ENCODE measurements around the gene ENPP1. TPM values are rescaled to one million over a fixed set of nuclear protein-coding genes. Genes with fewer than 3 reads are reported as not detected.

The ENPP1 gene
- total RNA-seq, 1 donor = 16.3 TPM

DNA sequence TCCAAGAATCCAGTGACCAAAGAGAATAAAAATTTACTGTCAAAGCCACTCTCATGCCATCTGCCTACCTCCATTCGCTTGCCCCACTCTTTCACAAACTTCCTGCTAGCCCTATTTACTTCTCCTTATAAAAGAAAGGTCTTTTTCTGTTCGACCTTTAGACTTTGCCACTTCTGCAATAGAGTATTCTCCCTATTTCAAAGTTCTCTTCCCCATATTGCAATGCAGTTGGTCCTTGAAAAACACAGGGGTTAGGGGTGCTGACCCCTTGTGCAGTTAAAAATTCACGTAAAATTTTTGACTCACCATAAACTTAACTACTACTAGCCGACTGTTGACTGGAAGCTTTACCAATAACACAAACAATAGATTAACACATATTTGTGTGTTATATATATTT, 128.3 kb downstream of the ENPP1 start:
- TF ChIP-seq, protein P1, sequence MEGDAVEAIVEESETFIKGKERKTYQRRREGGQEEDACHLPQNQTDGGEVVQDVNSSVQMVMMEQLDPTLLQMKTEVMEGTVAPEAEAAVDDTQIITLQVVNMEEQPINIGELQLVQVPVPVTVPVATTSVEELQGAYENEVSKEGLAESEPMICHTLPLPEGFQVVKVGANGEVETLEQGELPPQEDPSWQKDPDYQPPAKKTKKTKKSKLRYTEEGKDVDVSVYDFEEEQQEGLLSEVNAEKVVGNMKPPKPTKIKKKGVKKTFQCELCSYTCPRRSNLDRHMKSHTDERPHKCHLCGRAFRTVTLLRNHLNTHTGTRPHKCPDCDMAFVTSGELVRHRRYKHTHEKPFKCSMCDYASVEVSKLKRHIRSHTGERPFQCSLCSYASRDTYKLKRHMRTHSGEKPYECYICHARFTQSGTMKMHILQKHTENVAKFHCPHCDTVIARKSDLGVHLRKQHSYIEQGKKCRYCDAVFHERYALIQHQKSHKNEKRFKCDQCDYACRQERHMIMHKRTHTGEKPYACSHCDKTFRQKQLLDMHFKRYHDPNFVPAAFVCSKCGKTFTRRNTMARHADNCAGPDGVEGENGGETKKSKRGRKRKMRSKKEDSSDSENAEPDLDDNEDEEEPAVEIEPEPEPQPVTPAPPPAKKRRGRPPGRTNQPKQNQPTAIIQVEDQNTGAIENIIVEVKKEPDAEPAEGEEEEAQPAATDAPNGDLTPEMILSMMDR (IDR thresholded peaks at IDR 0.05; ENCODE audit: extremely low read depth, low read depth, low read length) = no peak
- Histone ChIP-seq H2AFZ (ENCODE audit: low read length) (no peak overlapping the region), H3K36me3 (ENCODE audit: insufficient read depth, low read length) (no peaks in the 10 kb centered on the region), H4K20me1 (ENCODE audit: insufficient read depth, low read length) (no peaks in the 10 kb centered on the region), H3K27ac (ENCODE audit: low read depth, low read length) (no peak overlapping the region), H3K27me3 (ENCODE audit: insufficient read depth, low read length) (no peaks in the 10 kb centered on the region), H3K9me3 (ENCODE audit: low read depth, low read length) (no peaks in the 10 kb centered on the region), H3K4me1 (ENCODE audit: insufficient read depth, low read length) (peaks cover 22% of the 10 kb centered on the region), H3K4me2 (ENCODE audit: insufficient read depth, low read length) (no peak overlapping the region), H3K79me2 (ENCODE audit: insufficient read depth, low read length) (no peaks in the 10 kb centered on the region), H3K4me3 (ENCODE audit: insufficient read depth, low read length) (no peak overlapping the region)
- peak; percentile 42 for DNase-seq (ENCODE audit: insufficient read length, low spot score, missing footprints)

DNA sequence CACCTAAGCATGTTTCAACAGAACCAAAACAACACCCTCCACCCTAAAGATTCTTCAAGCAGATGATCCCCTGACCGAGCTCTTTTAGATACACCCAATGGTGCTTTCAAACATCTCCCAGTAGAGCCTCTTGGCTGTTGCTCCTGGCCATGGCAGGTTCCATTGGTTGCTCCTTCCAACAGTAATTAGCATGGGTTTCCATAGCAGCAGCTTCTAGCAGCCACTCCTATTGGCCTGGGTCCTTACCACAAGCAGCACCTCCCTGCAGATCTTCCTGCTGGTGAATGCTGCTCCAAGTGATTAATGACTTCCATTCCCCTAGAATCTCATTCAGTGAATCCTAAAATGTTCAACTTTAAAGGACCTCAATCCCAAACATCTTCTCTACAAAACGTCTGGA, 129.4 kb downstream of the ENPP1 start:
- H3K79me2 ChIP-seq (ENCODE audit: insufficient read depth, low read length) = no peaks in the 10 kb centered on the region
- H3K27ac ChIP-seq (ENCODE audit: low read depth, low read length) = no peak overlapping the region
- TF ChIP-seq, protein P1 (IDR thresholded peaks at IDR 0.05; ENCODE audit: extremely low read depth, low read depth, low read length) = no peak
- H3K27me3 ChIP-seq (ENCODE audit: insufficient read depth, low read length) = no peaks in the 10 kb centered on the region
- H3K4me3 ChIP-seq (ENCODE audit: insufficient read depth, low read length) = no peak overlapping the region
- no peak overlapping the region for H2AFZ ChIP-seq (ENCODE audit: low read length)
- DNase-seq (ENCODE audit: insufficient read length, low spot score, missing footprints) = no peak
- peaks cover 22% of the 10 kb centered on the region for H3K4me1 ChIP-seq (ENCODE audit: insufficient read depth, low read length)
- no peak overlapping the region for H3K4me2 ChIP-seq (ENCODE audit: insufficient read depth, low read length)
- H4K20me1 ChIP-seq (ENCODE audit: insufficient read depth, low read length) = no peaks in the 10 kb centered on the region
- H3K9me3 ChIP-seq (ENCODE audit: low read depth, low read length) = no peaks in the 10 kb centered on the region
- no peaks in the 10 kb centered on the region for H3K36me3 ChIP-seq (ENCODE audit: insufficient read depth, low read length)

DNA sequence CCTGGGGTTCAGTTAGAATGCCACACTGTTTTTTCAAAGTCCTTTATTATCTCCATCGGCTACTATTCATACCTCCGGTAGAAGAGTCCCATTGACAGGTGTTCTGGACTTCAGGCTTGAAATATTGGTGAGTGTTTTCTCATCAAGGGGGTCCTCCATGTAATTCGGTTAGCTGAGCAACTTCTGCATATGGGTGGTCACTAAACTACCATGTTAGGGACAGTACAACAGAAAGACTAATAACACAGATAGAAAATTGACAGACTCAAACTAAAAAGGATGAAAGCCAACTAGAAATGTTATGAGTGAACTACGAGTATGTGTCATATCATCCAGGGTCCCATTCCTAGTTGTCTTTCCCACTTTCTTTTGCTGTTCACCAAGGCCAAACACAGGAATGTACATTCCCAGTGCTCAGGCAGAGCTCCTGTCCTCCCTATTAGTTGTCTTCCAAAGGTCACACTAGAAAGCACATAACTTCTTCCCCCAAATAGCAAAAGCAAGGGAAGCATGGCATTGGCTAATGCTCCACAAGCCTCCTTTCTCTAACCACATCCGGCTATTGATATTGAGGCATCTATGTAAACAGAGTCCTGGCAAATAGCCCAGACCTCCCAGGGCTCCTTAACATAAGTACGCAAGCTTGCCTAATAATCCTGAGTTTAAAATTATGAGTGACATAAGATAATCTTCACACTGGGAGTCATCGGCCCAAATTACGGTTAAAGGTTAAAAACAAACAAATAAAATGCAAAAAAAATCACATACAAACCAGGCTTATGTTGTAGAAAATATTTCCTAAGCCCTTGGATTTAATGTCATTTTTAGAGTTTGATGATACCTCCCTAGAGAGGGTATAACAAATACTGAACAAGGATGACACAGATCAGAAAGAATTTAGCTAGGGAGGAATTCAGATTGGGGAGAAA, 130.1 kb downstream of the ENPP1 start:
- H4K20me1 ChIP-seq (ENCODE audit: insufficient read depth, low read length) = no peaks in the 10 kb centered on the region
- no peaks in the 10 kb centered on the region for H3K36me3 ChIP-seq (ENCODE audit: insufficient read depth, low read length)
- no peaks in the 10 kb centered on the region for H3K79me2 ChIP-seq (ENCODE audit: insufficient read depth, low read length)
- no peak overlapping the region for H2AFZ ChIP-seq (ENCODE audit: low read length)
- H3K27ac ChIP-seq (ENCODE audit: low read depth, low read length) = peak overlapping the region; percentile 54
- TF ChIP-seq, protein P1 (IDR thresholded peaks at IDR 0.05; ENCODE audit: extremely low read depth, low read depth, low read length) = no peak
- H3K4me3 ChIP-seq (ENCODE audit: insufficient read depth, low read length) = peak overlapping the region; percentile 27
- peaks cover 22% of the 10 kb centered on the region for H3K4me1 ChIP-seq (ENCODE audit: insufficient read depth, low read length)
- no peaks in the 10 kb centered on the region for H3K27me3 ChIP-seq (ENCODE audit: insufficient read depth, low read length)
- peak overlapping the region; percentile 53 for H3K4me2 ChIP-seq (ENCODE audit: insufficient read depth, low read length)
- H3K9me3 ChIP-seq (ENCODE audit: low read depth, low read length) = no peaks in the 10 kb centered on the region
- DNase-seq (ENCODE audit: insufficient read length, low spot score, missing footprints) = no peak

Small RNAs within 50 kb of the gene (small RNA-seq; reads per million reads assigned to genes)
- gene MIR548H5 (not detected), gene SELENOKP2 (not detected)

Other genes starting within 250 kb of the ENPP1 start
- gene ARG1, start 234.8 kb upstream of the ENPP1 start, total RNA-seq = not detected in 2 replicates
- gene MED23, start 179.8 kb upstream of the ENPP1 start, total RNA-seq = 33.9 and 34.0 TPM in 2 replicates
- gene ENPP3, start 170.7 kb upstream of the ENPP1 start, total RNA-seq = under 0.01 TPM in 1 of 2 replicates, not detected in the other
- gene OR2A4, start 106.6 kb upstream of the ENPP1 start, total RNA-seq = 0.88 TPM in 1 of 2 replicates, not detected in the other
- gene CTAGE9, start 97.0 kb upstream of the ENPP1 start, total RNA-seq = not detected in 2 replicates
- 221 and 272 TPM in 2 replicates for gene CCN2, start 143.4 kb downstream of the ENPP1 start, total RNA-seq